B cell (primary cell): ENCODE results near the gene APLF. TPM values are rescaled to one million over a fixed set of nuclear protein-coding genes. Genes with fewer than 3 reads are reported as not detected.

Source experiments
- ATAC-seq: fragments of 200-7000 bp; cut with Tn5 transposase; one replicate; pipeline ENCODE4 v1.10.0; 2021; ENCODE audit warnings: low read depth, mild to moderate bottlenecking, moderate number of reproducible peaks, moderate library complexity
- CTCF ChIA-PET: fragments of 350-600 bp; sonication (Branson Sonifier 250); formaldehyde crosslinking; loops from one replicate; lab custom pipeline; 2021; ENCODE audit warnings: antibody characterized with exemption, inconsistent platforms; lab: Charles Lee
- POLR2A ChIA-PET: fragments of 350-600 bp; sonication (Branson Sonifier 250); formaldehyde crosslinking; loops from one replicate; lab custom pipeline; 2021; ENCODE audit warnings: antibody characterized with exemption; lab: Charles Lee
- DNase-seq: peaks from one replicate; pipeline ENCODE4 v3.0.0; 2013
- H2AFZ ChIP-seq: 2 replicates; pipeline ENCODE4 v1.6.1; 2012; ENCODE audit warnings: mild to moderate bottlenecking, low read depth, low read length; ENCODE audit not compliant: insufficient read depth, poor library complexity, severe bottlenecking
- H3K27ac ChIP-seq, 2 donors: 1 replicate in 1 of 2; 2 replicates in 1 of 2; pipeline ENCODE4 v1.5.1; 2012 to 2013; ENCODE audit warnings: low read length in 2 of 2, mild to moderate bottlenecking in 2 of 2, moderate library complexity in 1 of 2
- H3K27me3 ChIP-seq, 4 experiments: fragments of 200-600 bp in 1 of 4; sonication (generic) in 1 of 4; replicated peaks in 1 of 4; 1 replicate in 2 of 4; 2 replicates in 2 of 4; pipeline versions ENCODE4 v1.6.1 to v1.7.0; 2013 to 2016; ENCODE audit warnings: low read length in 3 of 4, mild to moderate bottlenecking in 2 of 4, mixed read lengths in 1 of 4, moderate library complexity in 1 of 4; ENCODE audit not compliant: insufficient read depth in 4 of 4, control insufficient read depth in 3 of 4; ENCODE audit errors: control extremely low read depth in 1 of 4
- H3K36me3 ChIP-seq, 2 experiments: replicated peaks in 1 of 2; 1 replicate in 1 of 2; 2 replicates in 1 of 2; pipeline versions ENCODE4 v1.6.1 to v1.7.1; 2013; ENCODE audit warnings: low read length in 1 of 2; ENCODE audit not compliant: insufficient read depth in 2 of 2, control insufficient read depth in 1 of 2; ENCODE audit errors: control extremely low read depth in 1 of 2, extremely low read depth in 1 of 2
- H3K4me1 ChIP-seq, 2 donors: fragments of 200-600 bp in 1 of 2; sonication (generic) in 1 of 2; 1 replicate in 1 of 2; 2 replicates in 1 of 2; pipeline versions ENCODE4 v1.5.1 to v1.6.1; 2013 to 2017; ENCODE audit warnings: low read length in 2 of 2; ENCODE audit not compliant: control insufficient read depth in 2 of 2, insufficient read depth in 2 of 2
- H3K4me2 ChIP-seq: replicated peaks from 2 replicates; pipeline ENCODE3; 2012; ENCODE audit warnings: mild to moderate bottlenecking, low read depth, low read length; ENCODE audit not compliant: poor library complexity, severe bottlenecking
- H3K4me3 ChIP-seq, 5 experiments: fragments of 200-600 bp in 1 of 5; sonication (generic) in 1 of 5; 1 replicate in 3 of 5; 2 replicates in 2 of 5; pipeline versions ENCODE4 v1.5.1 to v1.7.0; 2011 to 2016; ENCODE audit warnings: low read length in 4 of 5, mild to moderate bottlenecking in 4 of 5, low read depth in 2 of 5, control low read depth in 1 of 5, moderate library complexity in 1 of 5; ENCODE audit not compliant: insufficient read depth in 1 of 5; ENCODE audit errors: control extremely low read depth in 1 of 5, extremely low read depth in 1 of 5
- H3K79me2 ChIP-seq: fragments of 200-600 bp; sonication (generic); one replicate; pipeline ENCODE4 v1.6.0; 2016; ENCODE audit warnings: low read length; ENCODE audit not compliant: control insufficient read depth, insufficient read depth
- H3K9ac ChIP-seq: fragments of 200-600 bp; sonication (generic); 2 replicates; pipeline ENCODE4 v1.6.1; 2017; ENCODE audit warnings: mild to moderate bottlenecking, low read length, moderate library complexity
- H3K9me3 ChIP-seq, 3 donors: one replicate each; pipeline versions ENCODE4 v1.6.1 to v1.7.1; 2013; ENCODE audit warnings: low read length in 2 of 3; ENCODE audit not compliant: control insufficient read depth in 2 of 3, insufficient read depth in 1 of 3; ENCODE audit errors: control extremely low read depth in 1 of 3
- H4K20me1 ChIP-seq: 2 replicates; pipeline ENCODE4 v1.6.0; 2012; ENCODE audit warnings: mild to moderate bottlenecking, low read length; ENCODE audit not compliant: insufficient read depth, control insufficient read depth, poor library complexity, severe bottlenecking
- H3K27ac Mint-ChIP-seq: one replicate; pipeline ENCODE4 v1.8.0; 2021; ENCODE audit warnings: mixed read lengths
- H3K27me3 Mint-ChIP-seq: one replicate; pipeline ENCODE4 v1.8.0; 2021; ENCODE audit warnings: mixed read lengths
- H3K4me1 Mint-ChIP-seq: one replicate; pipeline ENCODE4 v1.8.0; 2021; ENCODE audit warnings: mixed read lengths
- H3K4me3 Mint-ChIP-seq: one replicate; pipeline ENCODE4 v1.8.0; 2021; ENCODE audit warnings: mixed read lengths
- H3K9me3 Mint-ChIP-seq: one replicate; pipeline ENCODE4 v1.8.0; 2022; ENCODE audit warnings: mixed read lengths; ENCODE audit not compliant: insufficient read depth
- EZH2 ChIP-seq: IDR thresholded peaks from 2 replicates; pipeline ENCODE4 v1.6.1; 2012; ENCODE audit warnings: borderline replicate concordance, low read depth, mild to moderate bottlenecking, moderate library complexity, low read length; ENCODE audit not compliant: insufficient read depth, poor library complexity, severe bottlenecking
- WGBS: methylation state at CpG from one replicate; pipeline ENCODE4 v1.1.5; 2013; ENCODE audit warnings: missing lambda C conversion rate; ENCODE audit not compliant: insufficient coverage; 5-methylcytosine and 5-hydroxymethylcytosine counted together
- intact Hi-C: fragments of 100-400 bp; cut with micrococcal nuclease; formaldehyde crosslinking; loops from one replicate; pipeline ENCODE4 v1.10.0; 2022
- polyA plus RNA-seq: library from polyadenylated mRNA; depleted of rRNA; stranded (reverse); fragments of >200 nt; gene quantifications from 2 replicates; pipeline ENCODE4 v1.2.3, GENCODE V29; 2012
- total RNA-seq, 2 donors: library from RNA; stranded (reverse); fragments of 120-200 nt in 1 of 2; gene quantifications; 1 replicate in 1 of 2; 2 replicates in 1 of 2; pipeline versions ENCODE4 v1.2.3 to v1.2.4, GENCODE V29; 2013 to 2022
- TF ChIP-seq, protein P1 (sequence below): fragments of 200-600 bp; IDR thresholded peaks from one replicate; pipeline ENCODE4 v1.8.0; 2022; ENCODE audit warnings: antibody characterized with exemption, mild to moderate bottlenecking

The APLF gene
- total and polyA plus RNA-seq, 2 donors (not counting 1 experiment from before 2014, with no cell fraction given): 1.3 to 6.3 TPM

DNA sequence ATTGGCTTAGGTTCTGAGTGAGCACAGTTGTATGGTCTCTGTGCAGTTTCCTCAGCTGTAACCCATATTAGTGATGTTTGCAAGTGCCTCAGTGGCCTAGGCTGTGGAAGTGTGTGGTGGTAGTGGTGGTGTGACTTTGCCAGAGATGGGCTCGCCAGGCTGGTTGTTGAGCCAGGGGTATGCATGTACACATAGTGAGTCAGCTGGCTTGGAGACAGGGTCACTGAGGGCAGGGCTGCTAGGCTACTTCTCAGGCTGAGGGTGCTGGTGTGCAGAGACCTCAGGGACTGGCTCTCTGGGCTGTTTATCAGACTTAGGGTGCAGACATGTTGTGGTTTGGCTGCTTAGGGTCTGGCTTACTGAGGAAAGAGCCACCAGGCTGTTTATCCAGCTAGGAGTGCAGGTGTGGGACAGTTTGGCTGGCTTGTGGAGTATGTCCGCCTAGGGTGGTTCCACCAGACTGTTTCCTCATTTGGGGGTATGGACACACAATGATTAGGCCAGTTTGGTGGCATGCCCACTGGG lies 15.0 kb downstream of the APLF start:
- peaks cover 12% of the 10 kb centered on the region for H3K79me2 ChIP-seq
- no peaks in the 10 kb centered on the region for H4K20me1 ChIP-seq
- Mint-ChIP-seq H3K4me1 (no peaks in the 10 kb centered on the region), H3K4me3 (no peak overlapping the region), H3K27me3 (no peaks in the 10 kb centered on the region), H3K9me3 (no peaks in the 10 kb centered on the region), H3K27ac (no peak overlapping the region)
- POLR2A ChIA-PET: no interaction called here
- H2AFZ ChIP-seq: no peak overlapping the region
- H3K4me2 ChIP-seq: no peak overlapping the region
- H3K27ac ChIP-seq: no peak overlapping the region
- no peaks in the 10 kb centered on the region for H3K9me3 ChIP-seq
- H3K4me1 ChIP-seq: no peaks in the 10 kb centered on the region
- no peaks in the 10 kb centered on the region for H3K27me3 ChIP-seq
- H3K4me3 ChIP-seq: no peak overlapping the region
- 100% methylated on average over 2 of the region's 2 CpGs for WGBS
- ATAC-seq (no peak), DNase-seq (no peak)
- H3K9ac ChIP-seq: no peak overlapping the region
- H3K36me3 ChIP-seq: no peaks in the 10 kb centered on the region
- intact Hi-C loops: no loop called here
- TF ChIP-seq, protein P1, sequence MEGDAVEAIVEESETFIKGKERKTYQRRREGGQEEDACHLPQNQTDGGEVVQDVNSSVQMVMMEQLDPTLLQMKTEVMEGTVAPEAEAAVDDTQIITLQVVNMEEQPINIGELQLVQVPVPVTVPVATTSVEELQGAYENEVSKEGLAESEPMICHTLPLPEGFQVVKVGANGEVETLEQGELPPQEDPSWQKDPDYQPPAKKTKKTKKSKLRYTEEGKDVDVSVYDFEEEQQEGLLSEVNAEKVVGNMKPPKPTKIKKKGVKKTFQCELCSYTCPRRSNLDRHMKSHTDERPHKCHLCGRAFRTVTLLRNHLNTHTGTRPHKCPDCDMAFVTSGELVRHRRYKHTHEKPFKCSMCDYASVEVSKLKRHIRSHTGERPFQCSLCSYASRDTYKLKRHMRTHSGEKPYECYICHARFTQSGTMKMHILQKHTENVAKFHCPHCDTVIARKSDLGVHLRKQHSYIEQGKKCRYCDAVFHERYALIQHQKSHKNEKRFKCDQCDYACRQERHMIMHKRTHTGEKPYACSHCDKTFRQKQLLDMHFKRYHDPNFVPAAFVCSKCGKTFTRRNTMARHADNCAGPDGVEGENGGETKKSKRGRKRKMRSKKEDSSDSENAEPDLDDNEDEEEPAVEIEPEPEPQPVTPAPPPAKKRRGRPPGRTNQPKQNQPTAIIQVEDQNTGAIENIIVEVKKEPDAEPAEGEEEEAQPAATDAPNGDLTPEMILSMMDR: no peak
- no peak for TF ChIP-seq EZH2
- CTCF ChIA-PET: interaction anchor here (1.1 to 1.5 kb wide), 2 partner anchors 15 to 19 kb away, joined by 3 to 4 read pairs; partner anchors contain the start of gene FBXO48

DNA sequence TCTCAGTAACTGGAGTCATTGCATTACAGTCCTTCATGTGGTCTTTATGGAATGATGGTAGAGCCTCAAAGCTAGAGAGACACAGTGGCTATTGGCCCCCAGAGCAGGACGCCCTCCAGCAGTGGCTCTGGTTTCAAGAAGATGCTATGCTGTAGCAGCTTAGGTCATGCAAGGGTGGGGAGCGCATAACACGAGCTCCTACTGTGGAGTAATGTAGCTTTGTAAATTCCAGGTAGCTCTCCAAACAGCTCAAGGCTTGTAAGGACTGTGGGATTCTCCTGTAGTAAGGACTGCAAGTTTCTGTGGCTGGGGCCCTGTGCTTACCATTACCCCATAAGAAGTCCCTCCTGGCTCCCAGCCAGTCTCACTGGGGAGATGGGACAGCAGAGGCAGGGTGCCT lies 15.6 kb downstream of the APLF start:
- Histone ChIP-seq H3K9ac (no peak overlapping the region), H3K4me3 (no peak overlapping the region), H3K9me3 (no peaks in the 10 kb centered on the region), H3K36me3 (no peaks in the 10 kb centered on the region), H4K20me1 (no peaks in the 10 kb centered on the region), H2AFZ (no peak overlapping the region), H3K79me2 (peaks cover 12% of the 10 kb centered on the region), H3K4me1 (peaks cover 0 to 2% of the 10 kb centered on the region in 2 donors), H3K27me3 (no peaks in the 10 kb centered on the region), H3K27ac (no peak overlapping the region), H3K4me2 (no peak overlapping the region)
- TF ChIP-seq EZH2: no peak
- TF ChIP-seq, protein P1: no peak
- WGBS: 94% methylated on average over 3 of the region's 3 CpGs
- H3K27ac Mint-ChIP-seq: no peak overlapping the region
- peaks cover 2% of the 10 kb centered on the region for H3K4me1 Mint-ChIP-seq
- no peaks in the 10 kb centered on the region for H3K9me3 Mint-ChIP-seq
- intact Hi-C loops: no loop called here
- ATAC-seq (no peak), DNase-seq (no peak)
- CTCF ChIA-PET: interaction anchor here (1.1 kb wide), 1 partner anchor 20 kb away, joined by 4 read pairs; no protein-coding TSS in a partner anchor
- no peak overlapping the region for H3K4me3 Mint-ChIP-seq
- POLR2A ChIA-PET: no interaction called here
- no peaks in the 10 kb centered on the region for H3K27me3 Mint-ChIP-seq
